Astrocyte of the cerebellum (primary cell): ENCODE results near the gene C1orf87.

Source experiments
- DNase-seq: peaks from one replicate; pipeline ENCODE4 v3.0.0-alpha.2; 2011; ENCODE audit warnings: low read depth
- H3K4me3 ChIP-seq: 2 replicates; pipeline ENCODE4 v1.5.1; 2011; ENCODE audit warnings: mild to moderate bottlenecking, low read depth, low read length, moderate library complexity
- CTCF ChIP-seq: IDR thresholded peaks from 2 replicates; pipeline ENCODE4 v1.5.1; 2012; ENCODE audit warnings: low read length, low read depth, moderate library complexity, mild to moderate bottlenecking; ENCODE audit errors: missing control alignments
- in situ Hi-C: cut with HindIII; loops from 2 replicates; pipeline ENCODE4 v1.10.0; 2017; ENCODE audit warnings: low sequenced_read_pairs

C1orf87 gene

DNA sequence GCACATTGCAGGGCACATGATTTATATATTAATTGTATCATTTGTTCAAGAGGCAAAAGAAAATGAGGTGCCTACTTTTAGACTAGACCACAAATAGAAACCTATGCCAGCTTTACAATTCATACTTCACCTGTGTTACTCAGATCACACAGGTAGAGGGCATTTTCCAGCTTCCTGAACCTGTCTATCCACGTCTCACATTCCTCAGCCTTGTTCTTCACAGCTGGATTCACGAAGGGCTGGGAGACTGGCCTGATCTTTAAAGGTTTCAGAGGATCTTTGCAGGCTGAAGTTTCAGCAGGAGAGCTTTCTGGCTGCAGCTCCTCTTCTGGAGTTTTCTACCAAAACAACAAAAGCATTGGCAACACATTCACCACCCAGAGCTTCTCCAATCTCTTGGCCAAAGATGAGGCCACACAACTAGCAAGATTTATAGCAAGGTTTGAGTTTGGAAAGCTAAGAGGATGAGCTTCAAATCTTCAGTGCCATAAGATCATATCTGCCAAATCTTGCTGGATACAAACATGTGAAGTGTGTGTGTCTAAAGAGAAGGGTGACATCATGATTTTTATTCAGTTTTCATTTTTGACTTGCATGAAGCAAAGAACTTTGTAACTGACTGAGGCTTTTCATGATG lies 76.0 kb downstream of the C1orf87 start:
- no peak for DNase-seq
- in situ Hi-C loops, result loop anchor here (25.0 kb wide), 1 partner anchor 865 kb away; no protein-coding TSS in a partner anchor
- no peak for TF ChIP-seq CTCF
- no peak overlapping the region for H3K4me3 ChIP-seq

GRCh38 chr1:59994302-59995198 lies 79.0 kb downstream of the C1orf87 start:
- TF ChIP-seq CTCF, result no peak
- in situ Hi-C loops, result loop anchor here (25.0 kb wide), 1 partner anchor 868 kb away; no protein-coding TSS in a partner anchor
- DNase-seq, result peak; percentile 98
- H3K4me3 ChIP-seq, result no peak overlapping the region

DNA sequence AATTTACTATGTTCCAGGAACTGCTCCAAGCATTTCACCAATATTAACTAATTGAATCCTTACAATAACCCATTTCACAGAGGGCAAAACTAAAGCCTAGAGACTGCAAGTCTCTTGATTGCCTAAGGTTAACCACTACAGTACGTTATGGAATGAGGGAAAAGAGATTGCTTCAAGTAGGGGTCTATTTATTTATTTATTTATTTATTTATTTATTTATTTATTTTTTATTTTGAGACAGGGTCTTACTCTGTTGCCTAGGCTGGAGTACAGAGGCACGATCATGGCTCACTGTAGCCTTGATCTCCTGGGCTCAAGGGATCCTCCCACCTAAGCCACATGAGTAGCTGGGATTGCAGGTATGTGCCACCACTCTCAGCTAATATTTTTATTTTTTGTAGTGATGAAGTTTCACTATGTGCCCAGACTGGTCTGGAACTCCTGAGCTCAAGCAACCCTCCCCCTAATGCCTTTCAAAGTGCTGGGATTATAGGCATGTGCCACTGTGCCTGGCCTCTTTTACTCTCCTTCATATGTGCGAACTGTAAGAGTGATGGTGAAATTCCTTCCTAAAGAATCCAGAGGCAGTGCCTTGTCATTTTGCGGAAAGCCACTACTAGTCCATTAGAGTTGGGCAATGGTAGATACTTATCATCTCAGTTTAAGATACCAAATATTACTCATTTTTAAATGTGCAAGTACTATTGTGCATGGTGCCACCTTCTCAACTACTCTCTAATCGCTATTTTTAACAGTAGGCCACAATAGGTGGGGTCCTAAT lies 81.3 kb downstream of the C1orf87 start:
- in situ Hi-C loops, result loop anchor here (25.0 kb wide), 1 partner anchor 870 kb away; no protein-coding TSS in a partner anchor
- no peak for TF ChIP-seq CTCF
- no peak for DNase-seq
- no peak overlapping the region for H3K4me3 ChIP-seq

DNA sequence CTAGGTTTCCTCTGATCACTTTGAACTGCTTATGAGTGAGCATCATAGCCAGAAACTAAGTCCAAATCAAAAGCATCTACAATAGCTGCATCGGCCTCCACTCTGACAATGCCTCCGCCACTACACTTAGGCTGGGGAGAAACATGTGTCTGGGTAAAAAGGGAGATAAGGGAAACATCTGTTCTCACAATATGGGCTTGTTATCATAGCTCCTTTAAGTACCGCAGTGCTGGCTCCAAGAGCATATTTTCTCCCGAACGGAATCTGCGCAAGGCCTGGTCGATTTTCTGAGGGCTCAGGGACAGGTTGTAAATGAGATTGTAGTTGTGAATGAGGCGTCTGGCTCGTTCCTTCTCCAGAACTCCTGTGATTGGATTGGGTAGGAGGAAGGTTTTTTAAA lies 83.1 kb downstream of the C1orf87 start:
- no peak overlapping the region for H3K4me3 ChIP-seq
- TF ChIP-seq CTCF, result no peak
- no peak for DNase-seq
- in situ Hi-C loops, result loop anchor here (25.0 kb wide), 1 partner anchor 872 kb away; no protein-coding TSS in a partner anchor

DNA sequence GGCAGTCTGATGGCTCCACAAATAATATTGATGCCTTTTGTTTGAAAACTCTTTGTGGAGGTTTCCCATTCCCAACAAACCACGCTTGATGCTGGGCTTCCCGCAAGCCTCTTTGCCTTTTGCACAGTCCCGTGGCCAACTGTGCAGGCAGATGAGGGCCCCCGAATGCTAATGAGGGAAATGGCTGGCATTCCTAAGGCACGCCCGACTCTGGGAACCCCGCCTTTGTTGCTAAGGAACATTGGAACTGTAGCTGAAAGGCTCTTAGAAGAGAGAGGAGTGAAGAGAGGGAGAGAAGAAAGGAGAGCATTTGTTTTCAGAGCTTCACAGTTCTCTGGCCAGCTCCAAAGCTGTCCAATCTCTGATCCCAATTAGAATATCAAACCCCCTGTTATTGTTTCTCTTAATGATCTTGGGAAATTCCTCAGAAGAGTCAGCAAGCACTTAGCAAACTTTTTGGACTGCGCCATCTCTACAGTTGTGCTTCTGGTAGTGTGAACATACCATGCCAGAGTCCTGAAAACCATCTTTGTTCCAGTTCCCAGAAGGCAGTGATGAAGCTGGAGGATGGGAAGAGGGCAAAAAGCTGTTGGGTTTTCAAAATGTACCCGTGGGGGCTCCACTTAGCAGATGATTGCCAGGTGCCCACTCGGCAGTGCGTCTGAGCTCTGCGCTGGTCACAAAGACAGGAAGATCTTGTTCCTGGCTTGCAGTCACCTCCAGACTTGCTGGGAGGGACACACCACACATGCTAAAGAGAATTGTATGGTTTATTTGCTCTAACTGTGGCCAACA lies 86.9 kb downstream of the C1orf87 start:
- in situ Hi-C loops, result loop anchor here (25.0 kb wide), 1 partner anchor 876 kb away; no protein-coding TSS in a partner anchor
- TF ChIP-seq CTCF, result no peak
- DNase-seq, result peak; percentile 68
- H3K4me3 ChIP-seq, result no peak overlapping the region
